GM23248 (cell line): Measurements from ENCODE around the gene HEATR5B. TPM values are rescaled to one million over a fixed set of nuclear protein-coding genes. Genes with fewer than 3 reads are reported as not detected.

Source experiments
- DNase-seq: peaks from one replicate; pipeline ENCODE4 v3.0.0-alpha.2; 2015
- H2AFZ ChIP-seq: fragments of 200-600 bp; sonication (generic); 2 replicates; pipeline ENCODE4 v1.6.1; 2016; ENCODE audit warnings: antibody characterized with exemption
- H3F3A ChIP-seq: fragments of 200-600 bp; sonication (generic); 2 replicates; pipeline ENCODE4 v1.6.1; 2016; ENCODE audit warnings: mild to moderate bottlenecking, antibody characterized with exemption, mixed run types; ENCODE audit not compliant: insufficient read depth
- H3K27ac ChIP-seq: fragments of 200-600 bp; sonication (generic); 2 replicates; pipeline ENCODE4 v1.5.1; 2016; ENCODE audit warnings: mild to moderate bottlenecking
- H3K27me3 ChIP-seq: fragments of 200-600 bp; sonication (generic); replicated peaks from 2 replicates; pipeline ENCODE4 v1.6.1; 2016; ENCODE audit warnings: mild to moderate bottlenecking; ENCODE audit not compliant: insufficient read depth
- H3K36me3 ChIP-seq: fragments of 200-600 bp; sonication (generic); 2 replicates; pipeline ENCODE4 v1.6.1; 2016; ENCODE audit warnings: low read depth, mild to moderate bottlenecking
- H3K4me1 ChIP-seq: fragments of 200-600 bp; sonication (generic); 2 replicates; pipeline ENCODE4 v1.6.1; 2016; ENCODE audit warnings: mild to moderate bottlenecking; ENCODE audit not compliant: insufficient read depth
- H3K4me2 ChIP-seq: fragments of 200-600 bp; sonication (generic); one replicate; pipeline ENCODE4 v1.6.1; 2016; ENCODE audit warnings: mild to moderate bottlenecking; ENCODE audit not compliant: unreplicated experiment
- H3K4me3 ChIP-seq: fragments of 200-600 bp; sonication (generic); 2 replicates; pipeline ENCODE4 v1.5.1; 2016; ENCODE audit warnings: mild to moderate bottlenecking
- H3K79me2 ChIP-seq: fragments of 200-600 bp; sonication (generic); 2 replicates; pipeline ENCODE4 v1.6.1; 2016; ENCODE audit warnings: mild to moderate bottlenecking; ENCODE audit not compliant: insufficient read depth
- H3K9ac ChIP-seq: fragments of 200-600 bp; sonication (generic); 2 replicates; pipeline ENCODE4 v1.6.1; 2016; ENCODE audit warnings: mild to moderate bottlenecking
- H3K9me2 ChIP-seq: fragments of 200-600 bp; sonication (generic); 2 replicates; pipeline ENCODE4 v1.6.1; 2016; ENCODE audit warnings: mixed run types, mild to moderate bottlenecking, moderate library complexity; ENCODE audit not compliant: insufficient read depth
- H3K9me3 ChIP-seq: fragments of 200-600 bp; sonication (generic); one replicate; pipeline ENCODE4 v1.6.1; 2017; ENCODE audit warnings: low read depth
- H4K20me1 ChIP-seq: fragments of 200-600 bp; sonication (generic); 2 replicates; pipeline ENCODE4 v1.6.0; 2016; ENCODE audit not compliant: insufficient read depth
- EZH2 ChIP-seq: fragments of 200-600 bp; sonication (generic); IDR thresholded peaks from 2 replicates; pipeline ENCODE4 v1.6.1; 2018; ENCODE audit warnings: antibody characterized with exemption, mild to moderate bottlenecking; ENCODE audit not compliant: insufficient read depth, poor library complexity, severe bottlenecking
- EZH2phosphoT487 ChIP-seq: fragments of 200-600 bp; sonication (generic); IDR thresholded peaks from 2 replicates; pipeline ENCODE4 v1.6.1; 2018; ENCODE audit warnings: antibody characterized with exemption, moderate library complexity, mild to moderate bottlenecking, low read depth; ENCODE audit not compliant: insufficient read depth
- WGBS, 2 experiments: methylation state at CpG; one replicate each; pipeline ENCODE4 v1.1.6; 2015 to 2017; ENCODE audit warnings: low lambda C conversion rate in 2 of 2, low coverage in 1 of 2; ENCODE audit errors: missing lambda C conversion rate in 2 of 2; 5-methylcytosine and 5-hydroxymethylcytosine counted together
- in situ Hi-C: fragments of 300-500 bp; cut with MboI; formaldehyde crosslinking; loops from 2 replicates; pipeline ENCODE4 v1.15.0; 2020
- polyA plus RNA-seq: library from polyadenylated mRNA; unstranded; fragments of >200 nt; fragmentation: Nextera tagmentation; extraction: Ambion mirVana; gene quantifications from 2 replicates; pipeline ENCODE4 v1.2.1, GENCODE V29; 2016
- total RNA-seq: library from RNA; depleted of rRNA; stranded (reverse); fragments of >200 nt; shearing (Covaris generic); gene quantifications from 2 replicates; pipeline ENCODE4 v1.2.3, GENCODE V29; 2014

HEATR5B gene
- total and polyA plus RNA-seq, 2 experiments from 2014 or later = 5.3 to 17.0 TPM

DNA sequence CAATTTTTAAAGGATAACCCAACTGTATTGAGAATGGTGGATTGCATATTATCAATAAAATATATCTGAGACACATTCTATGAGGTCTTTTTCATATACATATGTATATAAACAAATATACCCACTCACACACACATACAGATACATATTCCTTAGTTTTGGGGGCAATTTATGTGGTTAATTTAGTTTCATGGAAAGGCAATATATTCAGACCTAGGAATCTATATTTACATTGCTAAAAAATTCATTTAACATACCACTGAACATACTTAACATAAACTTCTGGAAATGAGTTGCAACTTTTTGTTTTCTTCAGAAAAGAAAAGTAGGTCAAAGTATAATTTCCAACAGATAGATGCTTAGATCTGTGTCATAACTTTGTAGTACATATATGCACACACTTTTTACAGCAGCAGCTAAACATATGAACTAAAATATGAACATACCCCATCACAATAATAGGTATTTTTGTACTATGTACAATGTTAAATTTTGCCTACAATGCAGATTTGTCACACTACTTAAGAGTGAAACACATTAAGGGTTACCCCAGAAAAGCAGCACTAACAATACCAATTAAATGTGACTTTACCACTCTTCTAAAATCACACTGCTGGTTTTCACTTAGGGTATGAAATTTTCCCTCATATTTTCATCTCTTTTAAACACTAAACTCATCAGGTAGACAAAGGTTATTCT lies 23.0 kb downstream of the HEATR5B start:
- no peaks in the 10 kb centered on the region for H3K79me2 ChIP-seq
- peaks cover 49% of the 10 kb centered on the region for H3K36me3 ChIP-seq
- no peak overlapping the region for H3K4me3 ChIP-seq
- no peak overlapping the region for H3K9ac ChIP-seq
- DNase-seq = no peak
- in situ Hi-C loops = no loop called here
- no peaks in the 10 kb centered on the region for H3K27me3 ChIP-seq
- no peak overlapping the region for H3K4me2 ChIP-seq
- no peak overlapping the region for H2AFZ ChIP-seq
- H3K27ac ChIP-seq = no peak overlapping the region
- TF ChIP-seq EZH2 (no peak), EZH2phosphoT487 (no peak)
- H3K4me1 ChIP-seq = no peaks in the 10 kb centered on the region
- H4K20me1 ChIP-seq = no peaks in the 10 kb centered on the region
- H3K9me3 ChIP-seq = no peaks in the 10 kb centered on the region
- no peaks in the 10 kb centered on the region for H3F3A ChIP-seq
- no peaks in the 10 kb centered on the region for H3K9me2 ChIP-seq

DNA sequence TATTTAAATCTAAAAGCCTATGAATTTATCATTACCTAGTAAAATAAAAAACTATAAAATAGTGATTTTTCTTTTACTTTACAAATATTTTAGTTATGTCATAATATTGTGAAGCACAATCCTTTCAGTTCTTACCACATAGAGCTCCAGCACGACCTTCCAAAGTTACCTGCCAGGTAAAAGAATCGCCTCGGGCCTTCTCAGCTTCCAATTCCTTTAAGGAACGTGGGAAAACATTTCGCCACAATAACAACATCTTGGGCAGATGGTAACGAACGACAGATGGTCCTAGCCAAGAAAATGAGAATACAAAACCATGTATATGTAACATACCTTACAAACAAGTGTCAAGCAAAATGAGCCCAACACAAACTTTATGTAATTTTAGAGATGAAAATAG lies 23.7 kb downstream of the HEATR5B start:
- in situ Hi-C loops = no loop called here

DNA sequence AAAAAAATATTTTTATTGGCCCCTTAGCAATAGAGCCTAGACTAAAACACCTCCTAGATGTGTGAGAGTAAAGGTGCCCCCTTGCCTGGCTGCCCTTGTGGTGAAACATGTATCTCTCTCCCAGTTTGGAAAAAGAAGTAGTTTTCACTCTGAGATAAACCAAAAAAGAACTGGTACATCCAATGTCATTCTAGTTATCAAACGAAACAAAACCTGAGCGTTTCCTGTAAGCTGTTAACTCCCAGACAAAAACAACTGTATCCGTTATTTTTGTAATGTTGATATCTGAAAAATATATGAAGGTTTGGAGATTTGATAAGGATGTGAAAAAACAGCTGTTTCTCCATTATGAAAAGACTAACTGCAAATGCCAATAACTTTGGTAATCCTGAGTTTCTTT lies 24.3 kb downstream of the HEATR5B start:
- no peaks in the 10 kb centered on the region for H4K20me1 ChIP-seq
- 94 to 100% methylated on average over 3 of the region's 3 CpGs for WGBS, 2 experiments
- no peaks in the 10 kb centered on the region for H3K4me1 ChIP-seq
- no peaks in the 10 kb centered on the region for H3K27me3 ChIP-seq
- no peaks in the 10 kb centered on the region for H3K9me3 ChIP-seq
- H3K79me2 ChIP-seq = no peaks in the 10 kb centered on the region
- no peak overlapping the region for H3K4me3 ChIP-seq
- H2AFZ ChIP-seq = no peak overlapping the region
- H3K9me2 ChIP-seq = no peaks in the 10 kb centered on the region
- in situ Hi-C loops = no loop called here
- no peak overlapping the region for H3K27ac ChIP-seq
- no peak overlapping the region for H3K4me2 ChIP-seq
- no peak overlapping the region for H3K9ac ChIP-seq
- H3K36me3 ChIP-seq = peaks cover 50% of the 10 kb centered on the region
- no peaks in the 10 kb centered on the region for H3F3A ChIP-seq
- DNase-seq = no peak
- TF ChIP-seq EZH2 (no peak), EZH2phosphoT487 (no peak)

More for the DNA sequence above, 23.7 kb downstream of the HEATR5B start:
- TF ChIP-seq EZH2phosphoT487 = no peak
- TF ChIP-seq EZH2 = no peak
- Histone ChIP-seq H3K36me3 (peaks cover 50% of the 10 kb centered on the region), H3K4me2 (no peak overlapping the region), H3K79me2 (no peaks in the 10 kb centered on the region), H3K9me2 (no peaks in the 10 kb centered on the region), H3F3A (no peaks in the 10 kb centered on the region), H3K4me3 (no peak overlapping the region), H3K4me1 (no peaks in the 10 kb centered on the region), H3K27ac (no peak overlapping the region), H2AFZ (no peak overlapping the region), H3K9ac (no peak overlapping the region), H4K20me1 (no peaks in the 10 kb centered on the region), H3K27me3 (no peaks in the 10 kb centered on the region), H3K9me3 (no peaks in the 10 kb centered on the region)
- no peak for DNase-seq
- 78 to 86% methylated on average over 7 of the region's 7 CpGs for WGBS, 2 experiments

DNA sequence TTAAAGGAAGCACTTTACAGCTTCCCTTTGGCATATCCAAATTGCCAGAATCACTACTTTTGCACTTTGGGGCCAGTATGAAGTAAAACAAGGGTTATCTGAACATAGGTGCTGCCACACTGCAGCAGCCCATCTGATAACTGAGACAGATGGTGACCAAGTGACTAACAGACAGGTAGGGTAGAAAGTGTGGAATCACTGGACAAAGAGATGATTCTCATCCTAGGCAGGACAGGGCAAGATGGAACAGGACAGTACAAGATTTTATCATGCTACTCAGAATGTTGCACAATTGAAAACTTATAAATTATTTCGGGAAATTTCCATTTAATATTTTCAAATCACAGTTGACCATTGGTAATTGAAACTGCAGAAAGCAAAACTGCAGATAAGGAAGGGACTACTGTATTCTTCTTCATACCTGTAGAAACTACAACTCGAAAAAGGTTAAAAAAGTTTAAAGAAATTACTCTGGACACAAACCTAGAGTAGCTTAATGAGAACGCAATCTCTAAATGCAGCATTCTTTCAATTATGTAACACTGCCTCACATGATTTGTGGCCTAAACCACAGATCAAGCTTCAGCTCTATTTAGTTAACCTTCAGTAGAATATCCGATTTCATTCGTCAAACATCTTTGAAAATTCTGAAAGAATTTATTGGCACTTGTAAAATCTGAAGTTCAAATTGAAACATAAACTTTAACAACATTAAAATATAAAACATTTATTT lies 31.4 kb downstream of the HEATR5B start:
- DNase-seq = no peak
- in situ Hi-C loops = no loop called here
- Histone ChIP-seq H3K27ac (no peak overlapping the region), H3K9ac (no peak overlapping the region), H3K4me1 (no peaks in the 10 kb centered on the region), H3K79me2 (no peaks in the 10 kb centered on the region), H3K36me3 (peaks cover 50% of the 10 kb centered on the region), H3K4me2 (no peak overlapping the region), H3F3A (no peaks in the 10 kb centered on the region), H3K4me3 (no peak overlapping the region), H3K9me2 (no peaks in the 10 kb centered on the region), H2AFZ (no peak overlapping the region), H3K27me3 (no peaks in the 10 kb centered on the region), H4K20me1 (no peaks in the 10 kb centered on the region), H3K9me3 (no peaks in the 10 kb centered on the region)
- 95 to 98% methylated on average over 5 of the region's 5 CpGs for WGBS, 2 experiments
- TF ChIP-seq EZH2 = no peak
- no peak for TF ChIP-seq EZH2phosphoT487
